GM12875 (cell line): ENCODE results near the gene TMEM178B.
"Not testable (repeated sequence)": the region's sequence is repeated elsewhere in the genome, so short reads cannot be mapped to it uniquely, and the experiment has no call there.

Experiments
- H3K4me3 ChIP-seq: one replicate; pipeline ENCODE4 v1.5.1; 2011; ENCODE audit warnings: low read depth, low read length, control low read depth
- CTCF ChIP-seq: IDR thresholded peaks from 2 replicates; pipeline ENCODE4 v1.5.1; 2011; ENCODE audit warnings: low read depth, mild to moderate bottlenecking, control low read depth, inconsistent platforms, low read length, moderate library complexity, borderline replicate concordance; ENCODE audit not compliant: insufficient read depth

TMEM178B gene

GRCh38 chr7:141381794-141382427 lies 308.0 kb downstream of the TMEM178B start:
- TF ChIP-seq CTCF: no peak

GRCh38 chr7:141383356-141383755 lies 309.5 kb downstream of the TMEM178B start:
- not testable (repeated sequence) for H3K4me3 ChIP-seq

More at GRCh38 chr7:141381794-141382427, 308.0 kb downstream of the TMEM178B start:
- no peak overlapping the region for H3K4me3 ChIP-seq

GRCh38 chr7:141386881-141387280 lies 313.0 kb downstream of the TMEM178B start:
- TF ChIP-seq CTCF: no peak

GRCh38 chr7:141387521-141388217 lies 313.8 kb downstream of the TMEM178B start:
- TF ChIP-seq CTCF: no peak
- no peak overlapping the region for H3K4me3 ChIP-seq

More at GRCh38 chr7:141386881-141387280, 313.0 kb downstream of the TMEM178B start:
- H3K4me3 ChIP-seq: no peak overlapping the region

GRCh38 chr7:141389140-141389796 lies 315.4 kb downstream of the TMEM178B start:
- TF ChIP-seq CTCF: no peak
- no peak overlapping the region for H3K4me3 ChIP-seq

GRCh38 chr7:141390339-141390738 lies 316.5 kb downstream of the TMEM178B start:
- no peak overlapping the region for H3K4me3 ChIP-seq
- TF ChIP-seq CTCF: no peak

- TF ChIP-seq CTCF: no peak
- no peak overlapping the region for H3K4me3 ChIP-seq
These were observed 319.2 kb downstream of the TMEM178B start for GRCh38 chr7:141393056-141393455.
